Measurements from ENCODE around the gene RSBN1L. TPM values are rescaled to one million over a fixed set of nuclear protein-coding genes. Genes with fewer than 3 reads are reported as not detected.
A peak's percentile ranks its signal among the peaks of the same experiment; 100 is the strongest.
"Not testable (repeated sequence)": the region's sequence is repeated elsewhere in the genome, so short reads cannot be mapped to it uniquely, and the experiment has no call there.

The RSBN1L gene
- 11.3 TPM for total RNA-seq

GRCh38 chr7:77696057-77696642 is at the start of gene RSBN1L:
Gene RSBN1L, plus strand, starts transcription at chr7:77696459. Its CDS starts 11 bp downstream, at chr7:77696470.
- Histone ChIP-seq H3K9me3 (no peaks in the 10 kb centered on the region), H3K27ac (peak within 1 kb of the TSS; percentile 99), H3K27me3 (no peaks in the 10 kb centered on the region), H3K36me3 (no peaks in the 10 kb centered on the region), H3K4me3 (peak within 1 kb of the TSS; percentile 74 to 99), H3K4me1 (peaks cover 63% of the 10 kb centered on the region)
- peak in 1 of 3 experiments; percentile 32 for TF ChIP-seq CTCF (IDR thresholded peaks at IDR 0.05)
- peak; percentile 91 to 97 for TF ChIP-seq POLR2AphosphoS5 (IDR thresholded peaks at IDR 0.05; ENCODE audit: insufficient read depth in 1 of 2, low read depth in 1 of 2)
- peak; percentile 59 to 75 for TF ChIP-seq POLR2A (IDR thresholded peaks at IDR 0.05)
- peak; percentile 98 to 99 for DNase-seq (ENCODE audit: extremely low spot score in 2 of 2)
- intact Hi-C loops (cut with DNase I): no loop called here

GRCh38 chr7:77648742-77649338 is 47.4 kb upstream of the RSBN1L start:
- H3K27me3 ChIP-seq: no peaks in the 10 kb centered on the region
- TF ChIP-seq POLR2AphosphoS5 (IDR thresholded peaks at IDR 0.05; ENCODE audit: insufficient read depth in 1 of 2, low read depth in 1 of 2) (no peak), POLR2A (IDR thresholded peaks at IDR 0.05) (no peak), CTCF (IDR thresholded peaks at IDR 0.05) (no peak)
- H3K36me3 ChIP-seq: peaks cover 0 to 23% of the 10 kb centered on the region in 2 donors
- H3K4me1 ChIP-seq: no peaks in the 10 kb centered on the region
- no peaks in the 10 kb centered on the region for H3K9me3 ChIP-seq
- intact Hi-C loops (cut with DNase I): no loop called here
- H3K27ac ChIP-seq: no peak overlapping the region
- DNase-seq (ENCODE audit: extremely low spot score in 2 of 2): no peak
- no peak overlapping the region for H3K4me3 ChIP-seq

- H3K36me3 ChIP-seq: peaks cover 0 to 14% of the 10 kb centered on the region in 2 donors
These were observed 46.4 kb upstream of the RSBN1L start for GRCh38 chr7:77649716-77650349.

GRCh38 chr7:77651575-77652162 is 44.6 kb upstream of the RSBN1L start:
- no peak overlapping the region for H3K4me3 ChIP-seq
- H3K4me1 ChIP-seq: no peaks in the 10 kb centered on the region
- TF ChIP-seq POLR2A (IDR thresholded peaks at IDR 0.05) (no peak), CTCF (IDR thresholded peaks at IDR 0.05) (peak; percentile 56 to 66 (median 61)), POLR2AphosphoS5 (IDR thresholded peaks at IDR 0.05; ENCODE audit: insufficient read depth in 1 of 2, low read depth in 1 of 2) (peak in 1 of 2 donors; percentile 16)
- no peaks in the 10 kb centered on the region for H3K9me3 ChIP-seq
- H3K27ac ChIP-seq: no peak overlapping the region
- H3K27me3 ChIP-seq: no peaks in the 10 kb centered on the region
- peaks cover 0 to 6% of the 10 kb centered on the region in 2 donors for H3K36me3 ChIP-seq
- no peak for DNase-seq (ENCODE audit: extremely low spot score in 2 of 2)
- intact Hi-C loops (cut with DNase I): loop anchor here (5.0 kb wide), 1 partner anchor 111 kb away; no protein-coding TSS in a partner anchor

More at GRCh38 chr7:77649716-77650349, 46.4 kb upstream of the RSBN1L start:
- Histone ChIP-seq H3K27ac (no peak overlapping the region), H3K4me1 (no peaks in the 10 kb centered on the region), H3K27me3 (no peaks in the 10 kb centered on the region), H3K4me3 (no peak overlapping the region), H3K9me3 (no peaks in the 10 kb centered on the region)
- DNase-seq (ENCODE audit: extremely low spot score in 2 of 2): no peak
- intact Hi-C loops (cut with DNase I): loop anchor here (5.0 kb wide), 1 partner anchor 112 kb away; no protein-coding TSS in a partner anchor
- no peak for TF ChIP-seq POLR2AphosphoS5 (IDR thresholded peaks at IDR 0.05; ENCODE audit: insufficient read depth in 1 of 2, low read depth in 1 of 2)
- TF ChIP-seq CTCF (IDR thresholded peaks at IDR 0.05): no peak
- no peak for TF ChIP-seq POLR2A (IDR thresholded peaks at IDR 0.05)

- H3K4me1 ChIP-seq; DNase-seq (ENCODE audit: extremely low spot score in 2 of 2); H3K4me3 ChIP-seq; H3K27ac ChIP-seq; H3K27me3 ChIP-seq; H3K9me3 ChIP-seq; H3K36me3 ChIP-seq: not testable (repeated sequence)
- intact Hi-C loops (cut with DNase I): loop anchor here (5.0 kb wide), 1 partner anchor 109 kb away; no protein-coding TSS in a partner anchor
These were observed 43.4 kb upstream of the RSBN1L start for GRCh38 chr7:77652826-77653225.

All from vagina (tissue), 2 donors.